Fibroblast of the aortic adventitia (primary cell): ENCODE measurements around the gene IQCM. TPM values are rescaled to one million over a fixed set of nuclear protein-coding genes. Genes with fewer than 3 reads are reported as not detected.
A peak's percentile ranks its signal among the peaks of the same experiment; 100 is the strongest.
"Not testable (repeated sequence)": the region's sequence is repeated elsewhere in the genome, so short reads cannot be mapped to it uniquely, and the experiment has no call there.

ENCODE experiments used
- DNase-seq: peaks from one replicate; pipeline ENCODE4 v3.0.0-alpha.2; 2010; ENCODE audit warnings: low read depth
- H3K4me3 ChIP-seq: 2 replicates; pipeline ENCODE4 v1.5.1; 2011; ENCODE audit warnings: low read depth, mild to moderate bottlenecking, control low read depth, low read length, moderate library complexity
- CTCF ChIP-seq: IDR thresholded peaks from 2 replicates; pipeline ENCODE4 v1.5.1; 2011; ENCODE audit warnings: mild to moderate bottlenecking, low read length, control low read depth, inconsistent platforms; ENCODE audit not compliant: insufficient read depth
- total RNA-seq: library from RNA; depleted of rRNA; stranded (reverse); fragments of >200 nt; gene quantifications from 2 replicates; pipeline ENCODE4 v1.2.3, GENCODE V29; 2012; ENCODE audit warnings: low replicate concordance

Gene IQCM
- total RNA-seq, 1 donor: 0.27 TPM

- H3K4me3 ChIP-seq: no peak overlapping the region
- DNase-seq: no peak
- TF ChIP-seq CTCF: no peak
Observed at GRCh38 chr4:149489321-149489720, 326.3 kb downstream of the IQCM start.

GRCh38 chr4:149486861-149487260, 328.8 kb downstream of the IQCM start:
- H3K4me3 ChIP-seq: no peak overlapping the region
- TF ChIP-seq CTCF: no peak
- no peak for DNase-seq

GRCh38 chr4:149468669-149469068, 347.0 kb downstream of the IQCM start:
- not testable (repeated sequence) for DNase-seq, H3K4me3 ChIP-seq

- H3K4me3 ChIP-seq: no peak overlapping the region
- no peak for TF ChIP-seq CTCF
- no peak for DNase-seq
Observed at GRCh38 chr4:149466446-149466845, 349.2 kb downstream of the IQCM start.

GRCh38 chr4:149465955-149466354, 349.7 kb downstream of the IQCM start:
- no peak for TF ChIP-seq CTCF
- H3K4me3 ChIP-seq: no peak overlapping the region
- DNase-seq: peak; percentile 51

- H3K4me3 ChIP-seq: no peak overlapping the region
- DNase-seq: no peak
- TF ChIP-seq CTCF: no peak
Observed at GRCh38 chr4:149443537-149443936, 372.1 kb downstream of the IQCM start.

GRCh38 chr4:149441338-149441737, 374.3 kb downstream of the IQCM start:
- H3K4me3 ChIP-seq: no peak overlapping the region
- DNase-seq: peak; percentile 25
- no peak for TF ChIP-seq CTCF

- peak; percentile 4 for DNase-seq
- TF ChIP-seq CTCF: no peak
- no peak overlapping the region for H3K4me3 ChIP-seq
Observed at GRCh38 chr4:149426461-149426860, 389.2 kb downstream of the IQCM start.
